Measurements from ENCODE around the gene PSMF1. TPM values are rescaled to one million over a fixed set of nuclear protein-coding genes. Genes with fewer than 3 reads are reported as not detected.
"Not testable (repeated sequence)": the region's sequence is repeated elsewhere in the genome, so short reads cannot be mapped to it uniquely, and the experiment has no call there.

The PSMF1 gene
- total RNA-seq, 2 experiments from 2014 or later: 138 to 143 TPM

DNA sequence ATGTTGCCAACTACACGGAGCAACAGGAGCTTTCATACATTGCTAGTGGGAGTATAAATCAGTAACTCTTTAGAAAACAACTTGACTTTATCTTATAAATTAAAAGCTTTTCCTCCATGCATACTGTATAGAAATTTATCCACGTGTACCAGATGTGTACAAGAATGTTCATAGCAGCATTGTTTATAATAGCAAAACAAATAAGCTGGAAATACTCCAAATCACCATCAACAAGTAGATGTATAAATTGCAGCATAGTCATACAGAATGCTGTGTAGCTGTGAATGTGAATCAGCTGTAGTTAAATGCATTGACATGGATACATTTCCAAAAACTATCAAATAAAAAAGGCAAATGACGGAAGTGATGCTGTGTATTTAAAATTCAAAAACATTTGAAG is 6.0 kb downstream of the PSMF1 start:
- DNase-seq: no peak
- Mint-ChIP-seq H3K27me3 (ENCODE audit: low read depth) (no peaks in the 10 kb centered on the region), H3K4me3 (no peak overlapping the region), H3K9me3 (no peaks in the 10 kb centered on the region), H3K4me1 (ENCODE audit: low read depth) (peaks cover 53% of the 10 kb centered on the region), H3K27ac (no peak overlapping the region), H3K36me3 (ENCODE audit: low read depth) (peaks cover 40% of the 10 kb centered on the region)
- CTCF ChIA-PET: interaction anchor here (0.8 to 2.0 kb wide), 4 partner anchors 11 to 88 kb away, joined by 3 to 8 read pairs (median 4); no protein-coding TSS in a partner anchor
- intact Hi-C loops (cut with micrococcal nuclease): loop anchor here (5.0 kb wide), 1 partner anchor 472 kb away; the partner anchor contains the start of gene SRXN1

DNA sequence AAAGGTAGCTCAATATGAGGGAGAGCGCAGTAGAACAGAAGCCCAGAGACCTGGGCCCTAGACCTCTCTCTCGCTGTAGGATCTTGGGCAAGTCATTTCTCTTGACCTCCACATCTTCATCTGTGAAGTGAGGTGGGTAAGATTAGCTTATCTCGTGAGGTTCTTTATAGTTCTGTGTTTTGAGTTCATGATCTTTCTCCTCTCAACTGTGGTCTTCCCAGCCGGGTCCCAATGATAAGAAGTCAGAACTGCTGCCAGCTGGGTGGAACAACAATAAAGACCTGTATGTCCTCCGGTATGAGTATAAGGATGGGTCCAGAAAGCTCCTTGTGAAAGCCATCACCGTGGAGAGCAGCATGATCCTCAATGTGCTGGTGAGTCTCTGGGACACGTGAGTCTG is 6.9 kb downstream of the PSMF1 start:
- no peaks in the 10 kb centered on the region for H3K27me3 Mint-ChIP-seq (ENCODE audit: low read depth)
- CTCF ChIA-PET: interaction anchor here (0.5 to 2.0 kb wide), 4 partner anchors 10 to 576 kb away, joined by 3 to 8 read pairs (median 4); no protein-coding TSS in a partner anchor
- H3K36me3 Mint-ChIP-seq (ENCODE audit: low read depth): peaks cover 37% of the 10 kb centered on the region
- no peak overlapping the region for H3K27ac Mint-ChIP-seq
- no peak for DNase-seq
- intact Hi-C loops (cut with micrococcal nuclease): no loop called here
- H3K4me3 Mint-ChIP-seq: no peak overlapping the region
- H3K9me3 Mint-ChIP-seq: no peaks in the 10 kb centered on the region
- peaks cover 47% of the 10 kb centered on the region for H3K4me1 Mint-ChIP-seq (ENCODE audit: low read depth)

DNA sequence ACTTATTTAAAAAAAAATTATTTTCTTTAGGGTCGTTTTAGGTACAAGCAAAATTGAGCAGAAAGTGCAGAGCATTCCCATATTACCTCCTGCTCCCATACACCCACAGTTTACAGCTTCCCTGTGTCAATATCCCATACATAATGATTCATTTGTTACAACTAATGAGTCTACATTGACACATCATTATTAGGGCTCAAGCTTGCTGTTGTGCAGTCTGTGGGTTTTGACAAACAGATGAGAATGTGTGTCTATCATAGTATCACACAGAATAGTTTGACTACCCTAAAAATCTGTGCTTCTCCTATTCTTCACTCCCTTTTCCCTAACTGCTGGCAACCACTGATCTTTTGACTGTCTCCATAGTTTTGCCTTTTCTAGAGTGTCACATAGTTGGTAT is 9.4 kb downstream of the PSMF1 start:
- Mint-ChIP-seq H3K9me3 (no peaks in the 10 kb centered on the region), H3K36me3 (ENCODE audit: low read depth) (peaks cover 48% of the 10 kb centered on the region), H3K4me3 (no peak overlapping the region), H3K27ac (no peak overlapping the region), H3K4me1 (ENCODE audit: low read depth) (peaks cover 39% of the 10 kb centered on the region), H3K27me3 (ENCODE audit: low read depth) (no peaks in the 10 kb centered on the region)
- intact Hi-C loops (cut with micrococcal nuclease): no loop called here
- CTCF ChIA-PET: no interaction called here
- no peak for DNase-seq

DNA sequence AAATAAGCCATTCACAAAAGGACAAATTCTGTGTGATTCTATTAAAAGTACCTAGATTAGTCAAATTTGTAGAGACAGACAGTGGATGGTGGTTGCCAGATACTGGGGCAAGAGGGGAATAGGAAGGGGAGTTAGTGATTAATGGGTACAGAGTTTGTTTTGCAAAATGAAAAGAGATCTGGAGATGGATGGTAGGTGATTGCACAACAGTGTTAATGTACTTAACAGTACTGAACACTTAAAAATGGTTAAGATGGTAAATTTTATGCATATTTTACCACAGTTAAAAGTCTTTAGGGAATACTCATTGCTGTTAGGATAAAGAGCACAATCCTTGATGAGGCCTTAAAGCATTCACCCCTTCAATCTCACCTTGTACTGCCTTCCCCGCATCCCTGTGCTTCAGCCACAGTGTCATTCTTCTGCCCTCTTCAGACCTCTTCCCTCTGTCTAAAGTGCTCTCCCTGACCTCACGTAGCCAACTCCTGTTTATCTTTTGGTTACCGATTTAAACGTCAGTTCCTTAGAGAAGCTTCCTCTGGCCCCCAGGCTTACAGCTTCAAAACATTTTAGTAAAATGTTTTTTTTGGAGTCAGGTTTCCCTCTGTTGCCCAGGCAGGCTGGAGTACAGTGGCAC is 11.8 kb downstream of the PSMF1 start:
- Mint-ChIP-seq H3K9me3 (no peaks in the 10 kb centered on the region), H3K4me3 (no peak overlapping the region), H3K4me1 (ENCODE audit: low read depth) (peaks cover 36% of the 10 kb centered on the region), H3K36me3 (ENCODE audit: low read depth) (peaks cover 59% of the 10 kb centered on the region), H3K27ac (no peak overlapping the region), H3K27me3 (ENCODE audit: low read depth) (no peaks in the 10 kb centered on the region)
- CTCF ChIA-PET: no interaction called here
- intact Hi-C loops (cut with micrococcal nuclease): no loop called here
- no peak for DNase-seq

DNA sequence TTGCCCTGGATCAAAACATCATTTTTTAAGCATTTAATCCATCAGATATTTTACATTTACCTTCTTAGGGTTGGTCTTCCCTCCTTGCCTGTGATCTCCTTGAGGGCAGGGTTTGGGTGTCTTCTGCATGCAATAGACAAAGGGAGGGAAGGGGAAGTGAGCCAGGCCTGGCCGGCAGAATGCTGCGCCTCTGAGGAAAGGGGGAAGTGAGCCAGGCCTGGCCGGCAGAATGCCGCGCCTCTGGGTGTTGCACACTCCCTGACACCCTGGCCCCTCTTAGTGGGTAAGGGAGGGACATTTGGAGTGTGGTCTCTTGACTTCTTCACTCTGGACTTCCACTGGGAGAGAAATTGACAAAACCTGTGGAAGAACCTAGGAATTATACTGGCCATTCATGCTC is 12.4 kb downstream of the PSMF1 start:
- intact Hi-C loops (cut with micrococcal nuclease): no loop called here
- H3K36me3 Mint-ChIP-seq (ENCODE audit: low read depth): peaks cover 62% of the 10 kb centered on the region
- H3K27ac Mint-ChIP-seq: no peak overlapping the region
- CTCF ChIA-PET: no interaction called here
- H3K4me1 Mint-ChIP-seq (ENCODE audit: low read depth): peaks cover 36% of the 10 kb centered on the region
- H3K4me3 Mint-ChIP-seq: no peak overlapping the region
- DNase-seq: no peak
- H3K27me3 Mint-ChIP-seq (ENCODE audit: low read depth): no peaks in the 10 kb centered on the region
- no peaks in the 10 kb centered on the region for H3K9me3 Mint-ChIP-seq

DNA sequence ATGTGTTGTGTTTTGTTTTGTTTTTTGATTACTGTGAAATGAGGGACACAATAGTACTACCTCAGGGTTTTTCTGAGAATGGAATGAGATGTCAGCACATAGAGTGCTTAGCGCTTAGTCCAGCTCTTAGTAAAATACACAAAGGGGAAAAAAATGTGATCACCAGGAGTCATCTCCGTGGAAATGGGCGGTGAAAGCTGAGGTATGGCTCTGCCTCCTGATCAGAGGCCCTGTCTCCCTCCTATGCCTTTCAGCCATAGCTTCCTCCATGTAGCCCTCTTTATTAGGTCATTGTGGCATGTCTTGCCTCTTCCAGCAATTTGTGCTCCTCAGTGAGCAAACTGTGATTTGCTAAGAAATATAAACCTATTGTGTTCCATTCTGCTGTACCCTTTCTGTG is 13.0 kb downstream of the PSMF1 start:
- no peak overlapping the region for H3K4me3 Mint-ChIP-seq
- H3K27ac Mint-ChIP-seq: no peak overlapping the region
- H3K4me1 Mint-ChIP-seq (ENCODE audit: low read depth): peaks cover 33% of the 10 kb centered on the region
- no peaks in the 10 kb centered on the region for H3K27me3 Mint-ChIP-seq (ENCODE audit: low read depth)
- no peaks in the 10 kb centered on the region for H3K9me3 Mint-ChIP-seq
- CTCF ChIA-PET: no interaction called here
- intact Hi-C loops (cut with micrococcal nuclease): no loop called here
- H3K36me3 Mint-ChIP-seq (ENCODE audit: low read depth): peaks cover 63% of the 10 kb centered on the region
- no peak for DNase-seq

DNA sequence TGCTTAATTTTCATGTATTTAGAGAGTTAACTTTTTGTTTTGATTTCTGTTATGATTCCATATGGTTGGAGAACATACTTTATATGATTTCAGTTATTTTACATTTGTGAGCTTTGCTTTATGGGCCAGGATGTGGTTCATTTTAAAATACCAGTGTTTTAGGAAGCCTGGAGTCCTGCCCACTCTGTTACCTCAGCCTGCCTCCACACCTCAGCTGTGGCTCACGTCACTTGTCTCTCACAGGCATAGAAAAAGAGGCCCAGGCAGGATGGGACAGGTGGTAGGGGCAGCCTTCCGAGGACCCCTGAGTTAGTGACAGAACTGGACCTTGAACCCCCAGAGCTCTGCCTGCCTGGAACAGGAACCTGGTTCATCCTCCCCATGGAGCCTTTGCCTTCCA is 16.0 kb downstream of the PSMF1 start:
- CTCF ChIA-PET: no interaction called here
- Mint-ChIP-seq H3K27me3 (ENCODE audit: low read depth) (no peaks in the 10 kb centered on the region), H3K36me3 (ENCODE audit: low read depth) (peaks cover 67% of the 10 kb centered on the region), H3K4me1 (ENCODE audit: low read depth) (peaks cover 29% of the 10 kb centered on the region), H3K4me3 (no peak overlapping the region), H3K9me3 (no peaks in the 10 kb centered on the region), H3K27ac (no peak overlapping the region)
- no peak for DNase-seq
- intact Hi-C loops (cut with micrococcal nuclease): no loop called here

DNA sequence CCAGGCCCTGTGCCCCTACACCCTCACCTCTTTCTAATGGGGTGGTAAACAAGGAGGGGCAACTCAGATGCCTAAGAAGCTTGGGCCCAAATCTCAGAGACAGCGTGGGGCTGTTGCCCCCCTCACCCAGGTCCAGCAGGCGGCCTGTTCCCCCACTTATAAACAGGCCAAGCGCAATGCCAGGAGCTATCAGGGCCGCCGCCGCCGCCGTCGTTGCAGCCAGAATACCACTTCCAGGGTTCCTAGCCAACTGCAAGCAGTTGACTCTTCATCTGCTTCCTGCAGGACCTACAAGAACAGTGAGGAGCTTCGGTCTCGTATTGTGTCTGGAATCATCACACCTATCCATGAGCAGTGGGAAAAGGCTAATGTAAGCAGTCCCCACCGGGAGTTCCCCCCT is 16.4 kb downstream of the PSMF1 start:
- Mint-ChIP-seq H3K36me3 (ENCODE audit: low read depth) (peaks cover 65% of the 10 kb centered on the region), H3K4me3 (no peak overlapping the region), H3K27me3 (ENCODE audit: low read depth) (no peaks in the 10 kb centered on the region), H3K4me1 (ENCODE audit: low read depth) (peaks cover 28% of the 10 kb centered on the region), H3K27ac (no peak overlapping the region), H3K9me3 (no peaks in the 10 kb centered on the region)
- DNase-seq: no peak
- CTCF ChIA-PET: interaction anchor here (1.6 kb wide), 1 partner anchor 10 kb away, joined by 4 read pairs; no protein-coding TSS in a partner anchor
- intact Hi-C loops (cut with micrococcal nuclease): no loop called here

DNA sequence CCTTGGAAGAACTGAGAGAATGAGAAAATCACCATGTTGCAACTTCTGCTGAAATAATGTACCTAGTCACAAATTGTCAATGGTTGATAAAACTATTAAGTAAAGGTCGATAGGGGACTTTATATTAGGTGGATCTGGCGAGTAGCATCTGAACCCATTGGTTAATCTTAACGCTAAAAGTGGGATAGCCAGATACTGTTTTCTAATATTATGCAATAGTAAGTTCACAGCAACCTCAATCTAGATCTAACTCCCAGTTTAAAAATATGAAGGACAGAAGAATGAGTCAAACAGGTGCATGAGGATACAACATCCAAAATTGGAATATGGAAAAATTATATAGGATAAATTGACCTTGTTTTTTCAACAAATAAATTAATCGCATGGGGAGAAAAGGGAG is 18.8 kb downstream of the PSMF1 start:
- intact Hi-C loops (cut with micrococcal nuclease): no loop called here
- Mint-ChIP-seq H3K27me3 (ENCODE audit: low read depth) (no peaks in the 10 kb centered on the region), H3K4me1 (ENCODE audit: low read depth) (peaks cover 15% of the 10 kb centered on the region), H3K4me3 (no peak overlapping the region), H3K9me3 (no peaks in the 10 kb centered on the region), H3K36me3 (ENCODE audit: low read depth) (peaks cover 58% of the 10 kb centered on the region), H3K27ac (no peak overlapping the region)
- CTCF ChIA-PET: no interaction called here
- no peak for DNase-seq

DNA sequence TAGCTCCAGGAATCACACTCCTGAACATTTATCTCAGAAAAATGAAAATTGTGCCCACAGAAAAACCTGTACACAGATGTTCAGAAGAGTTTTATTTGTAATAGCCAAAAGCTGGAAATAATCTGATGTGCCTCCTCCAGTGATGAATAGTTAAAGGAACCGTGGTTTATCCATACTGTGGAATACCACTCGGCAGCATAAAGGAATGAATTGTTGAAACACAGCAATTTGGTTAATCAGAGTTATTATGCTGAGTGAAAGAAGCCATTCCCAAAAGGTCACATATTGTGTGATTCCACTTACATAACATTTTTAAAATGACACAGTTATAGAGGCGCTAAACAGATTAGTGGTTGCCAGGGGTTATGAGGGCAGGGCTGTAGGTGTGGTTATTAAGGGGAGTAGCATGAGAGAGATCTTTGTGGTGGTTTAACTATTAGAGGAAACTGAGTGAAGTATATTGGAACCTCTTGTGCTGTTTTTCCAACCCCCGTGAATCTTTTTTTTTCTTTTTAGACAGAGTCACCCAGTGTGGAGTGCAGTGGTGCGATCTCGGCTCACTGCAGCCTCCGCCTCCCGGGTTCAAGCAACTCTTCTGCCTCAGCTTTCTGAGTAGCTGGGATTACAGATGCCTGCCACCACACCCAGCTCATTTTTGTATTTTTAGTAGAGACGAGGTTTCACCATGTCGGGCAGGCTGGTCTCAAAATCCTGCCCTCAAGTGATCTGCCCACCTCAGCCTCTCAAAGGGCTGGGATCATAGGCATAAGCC is 26.2 kb downstream of the PSMF1 start:
- Mint-ChIP-seq H3K4me3 (no peak overlapping the region), H3K27ac (no peak overlapping the region), H3K36me3 (ENCODE audit: low read depth) (peaks cover 32% of the 10 kb centered on the region), H3K27me3 (ENCODE audit: low read depth) (no peaks in the 10 kb centered on the region), H3K9me3 (no peaks in the 10 kb centered on the region), H3K4me1 (ENCODE audit: low read depth) (no peaks in the 10 kb centered on the region)
- DNase-seq: no peak
- intact Hi-C loops (cut with micrococcal nuclease): no loop called here
- CTCF ChIA-PET: no interaction called here

DNA sequence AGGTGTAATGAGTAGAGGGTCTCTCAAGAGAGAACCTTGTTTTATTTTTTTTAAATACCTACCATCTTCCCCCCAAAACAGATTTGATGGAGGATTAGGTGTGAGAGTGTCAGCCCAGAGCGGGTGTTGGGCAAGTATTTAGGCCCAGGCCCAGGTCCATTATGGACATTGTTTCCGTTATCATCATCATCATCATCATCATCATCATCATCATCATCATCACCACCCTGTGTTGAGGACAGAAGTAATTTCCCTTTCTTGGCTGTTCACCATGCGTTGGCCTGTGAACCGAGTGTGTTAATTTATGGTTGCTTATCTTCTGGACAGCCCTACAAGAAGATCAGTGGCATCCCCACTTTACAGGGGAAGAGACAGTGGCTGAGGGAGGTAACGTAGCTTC is 28.6 kb downstream of the PSMF1 start:
- H3K27ac Mint-ChIP-seq: no peak overlapping the region
- H3K36me3 Mint-ChIP-seq (ENCODE audit: low read depth): peaks cover 28% of the 10 kb centered on the region
- intact Hi-C loops (cut with micrococcal nuclease): no loop called here
- no peaks in the 10 kb centered on the region for H3K27me3 Mint-ChIP-seq (ENCODE audit: low read depth)
- CTCF ChIA-PET: no interaction called here
- no peak for DNase-seq
- no peak overlapping the region for H3K4me3 Mint-ChIP-seq
- H3K4me1 Mint-ChIP-seq (ENCODE audit: low read depth): peaks cover 2% of the 10 kb centered on the region
- no peaks in the 10 kb centered on the region for H3K9me3 Mint-ChIP-seq

DNA sequence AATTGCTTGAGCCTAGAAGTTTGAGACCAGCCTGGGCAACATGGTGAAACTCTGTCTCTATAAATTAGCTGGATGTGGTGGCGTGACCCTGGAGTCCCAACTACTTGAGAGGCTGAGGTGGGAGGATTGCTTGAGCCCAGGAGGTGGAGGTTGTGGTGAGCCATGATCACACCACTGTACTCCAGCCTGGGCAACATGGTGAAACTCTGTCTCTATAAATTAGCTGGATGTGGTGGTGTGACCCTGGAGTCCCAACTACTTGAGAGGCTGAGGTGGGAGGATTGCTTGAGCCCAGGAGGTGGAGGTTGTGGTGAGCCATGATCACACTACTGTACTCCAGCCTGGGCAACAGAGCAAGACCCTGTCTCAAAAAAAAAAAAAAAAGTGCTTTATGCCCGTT is 31.4 kb downstream of the PSMF1 start:
- CTCF ChIA-PET: interaction anchor here (0.6 to 1.2 kb wide), 2 partner anchors 115 to 261 kb away, joined by 3 read pairs; no protein-coding TSS in a partner anchor
- H3K9me3 Mint-ChIP-seq; H3K27ac Mint-ChIP-seq; H3K4me1 Mint-ChIP-seq (ENCODE audit: low read depth); intact Hi-C loops (cut with micrococcal nuclease); H3K27me3 Mint-ChIP-seq (ENCODE audit: low read depth); DNase-seq; H3K4me3 Mint-ChIP-seq: not testable (repeated sequence)
- H3K36me3 Mint-ChIP-seq (ENCODE audit: low read depth): peaks cover 37% of the 10 kb centered on the region

DNA sequence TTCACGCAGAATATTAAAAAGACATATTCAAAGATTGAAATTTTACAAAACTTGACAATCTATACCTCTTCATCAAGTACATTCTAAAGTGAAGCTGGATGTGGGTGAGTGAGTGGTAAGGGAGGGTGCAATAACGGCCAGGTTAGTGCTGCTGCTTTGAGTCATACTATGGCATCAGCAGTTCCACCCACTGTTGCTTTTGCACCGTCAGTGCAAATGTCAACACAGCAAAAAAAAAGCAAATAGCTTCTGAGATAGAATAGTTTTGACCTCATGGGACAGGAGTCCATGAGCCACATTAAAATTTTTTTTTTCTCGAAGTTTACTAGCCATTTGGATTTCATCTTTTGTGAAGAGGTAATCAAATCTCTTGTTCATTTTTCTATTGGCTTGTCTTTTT is 31.8 kb downstream of the PSMF1 start:
- no peak for DNase-seq
- Mint-ChIP-seq H3K4me3 (no peak overlapping the region), H3K27me3 (ENCODE audit: low read depth) (no peaks in the 10 kb centered on the region), H3K36me3 (ENCODE audit: low read depth) (peaks cover 41% of the 10 kb centered on the region), H3K27ac (no peak overlapping the region), H3K4me1 (ENCODE audit: low read depth) (peaks cover 2% of the 10 kb centered on the region), H3K9me3 (no peaks in the 10 kb centered on the region)
- intact Hi-C loops (cut with micrococcal nuclease): no loop called here
- CTCF ChIA-PET: interaction anchor here (0.6 to 1.2 kb wide), 3 partner anchors 36 to 261 kb away, joined by 3 read pairs; no protein-coding TSS in a partner anchor
